ENCODE measurements around the gene HMGN3.

HMGN3 gene

DNA sequence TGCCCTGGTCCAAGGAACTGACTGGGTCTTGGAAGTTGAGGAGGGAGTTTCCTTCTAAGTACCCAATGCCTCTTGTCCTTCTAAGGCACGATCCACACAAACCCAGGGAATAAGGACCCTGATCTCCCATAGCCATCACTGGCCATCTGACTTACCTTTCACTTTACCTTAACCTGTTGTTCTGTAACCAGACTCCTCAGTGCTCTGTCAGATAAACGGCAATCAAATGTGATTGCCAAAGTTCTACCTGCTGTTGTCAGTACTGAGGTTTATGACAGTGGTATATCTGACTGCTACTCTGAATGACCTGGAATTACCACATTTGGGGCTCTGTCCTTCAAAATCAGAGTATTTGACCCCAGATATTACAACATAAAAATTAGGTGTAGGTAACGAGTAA is 49.8 kb downstream of the HMGN3 start:
- no peak for DNase-seq (ENCODE audit: low read depth in 2 of 2)

DNA sequence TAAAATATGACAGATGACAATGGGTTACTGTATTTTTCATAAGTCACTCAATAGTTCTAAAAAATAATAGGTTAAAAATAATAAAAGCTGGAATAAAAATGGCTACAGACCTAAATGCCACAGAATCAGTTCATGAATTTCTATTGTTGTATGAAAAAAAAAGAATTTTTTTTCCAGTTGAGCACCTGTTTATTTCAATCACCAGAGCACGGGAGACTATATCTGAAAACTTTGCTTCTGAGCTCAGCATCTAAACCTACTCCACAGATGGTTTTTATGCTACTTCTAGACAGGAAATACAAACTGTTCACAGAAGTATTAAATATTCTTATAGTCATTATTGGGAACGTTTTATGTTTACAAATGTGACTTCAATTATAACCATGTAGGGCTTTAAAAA is 50.4 kb downstream of the HMGN3 start:
- no peak for DNase-seq (ENCODE audit: low read depth in 2 of 2)

DNA sequence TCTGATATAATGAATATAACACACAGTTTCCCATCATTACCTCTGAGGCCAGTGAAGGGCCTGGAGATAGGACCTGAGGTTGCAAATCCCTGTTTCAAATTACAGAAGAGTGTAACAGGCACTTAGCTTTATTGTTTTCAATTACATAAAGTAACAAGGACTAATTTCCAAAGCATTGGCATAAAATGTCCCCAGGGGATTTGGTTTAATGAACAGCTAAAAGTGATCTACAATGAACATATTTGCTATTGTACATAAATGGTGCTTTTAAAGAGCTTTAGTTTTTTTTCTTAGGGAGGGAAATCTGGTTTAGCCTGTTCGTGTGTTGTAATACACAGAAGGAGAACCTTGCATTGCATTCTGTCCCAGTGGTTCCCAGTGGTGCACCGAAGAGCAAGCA is 54.4 kb downstream of the HMGN3 start:
- DNase-seq (ENCODE audit: low read depth in 2 of 2): no peak

DNA sequence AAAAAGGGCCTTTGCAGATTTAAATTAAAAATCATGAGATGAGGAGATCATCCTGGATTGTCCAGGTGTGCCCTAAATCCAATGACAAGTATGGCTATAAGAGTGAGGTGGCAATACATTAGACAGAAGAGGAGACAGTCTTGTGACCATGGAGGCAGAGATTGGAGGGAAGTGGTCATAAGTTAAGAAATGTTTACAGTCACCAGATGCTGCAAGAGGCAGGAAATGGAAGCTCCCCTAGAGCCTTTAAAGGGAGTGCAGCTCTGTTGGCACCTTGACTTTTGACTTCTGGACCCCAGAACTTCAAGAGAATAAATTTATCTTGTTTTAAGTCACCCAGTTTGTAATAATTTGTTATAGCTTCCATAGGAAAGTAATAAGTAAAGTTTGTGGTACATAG is 61.1 kb downstream of the HMGN3 start:
- DNase-seq (ENCODE audit: low read depth in 2 of 2): no peak

DNA sequence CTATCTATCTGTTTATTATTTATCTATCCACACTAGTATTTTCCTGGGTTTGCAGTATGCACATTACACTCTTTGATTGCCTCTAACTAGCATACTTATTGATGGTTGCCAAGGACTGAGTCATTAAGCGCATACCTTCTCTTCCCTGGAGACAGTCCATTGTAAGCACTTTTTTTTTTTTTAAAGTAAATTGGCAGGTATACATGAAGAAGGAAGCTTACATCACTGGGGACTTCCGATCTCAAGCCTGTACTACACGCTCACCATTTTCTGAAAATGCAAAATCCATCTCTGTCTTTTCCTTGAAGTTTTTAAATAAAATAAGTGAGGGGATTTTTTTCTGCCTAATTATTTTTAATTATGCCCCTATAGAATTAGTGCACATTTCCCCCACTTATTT is 63.5 kb downstream of the HMGN3 start:
- peak; percentile 18 to 32 for DNase-seq (ENCODE audit: low read depth in 2 of 2)

DNA sequence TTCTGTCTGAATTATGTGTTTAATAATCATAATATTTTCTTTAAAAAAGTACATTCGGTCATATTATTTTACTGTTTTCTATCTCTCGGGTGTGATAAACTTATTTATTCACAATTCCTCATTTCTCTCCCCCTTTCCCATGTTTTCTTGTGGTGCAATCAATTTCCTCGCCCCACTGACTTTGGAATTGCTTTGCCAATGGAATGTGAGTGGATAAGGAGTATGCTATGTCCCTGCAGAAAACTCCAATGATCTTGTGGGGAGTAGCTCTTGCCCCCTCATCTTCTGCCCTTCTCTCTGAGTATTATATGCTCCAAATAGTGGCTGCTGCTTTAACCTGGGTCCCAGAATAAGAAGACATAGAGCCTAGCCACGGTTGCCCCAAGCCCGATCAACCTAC is 64.1 kb downstream of the HMGN3 start:
- no peak for DNase-seq (ENCODE audit: low read depth in 2 of 2)

DNA sequence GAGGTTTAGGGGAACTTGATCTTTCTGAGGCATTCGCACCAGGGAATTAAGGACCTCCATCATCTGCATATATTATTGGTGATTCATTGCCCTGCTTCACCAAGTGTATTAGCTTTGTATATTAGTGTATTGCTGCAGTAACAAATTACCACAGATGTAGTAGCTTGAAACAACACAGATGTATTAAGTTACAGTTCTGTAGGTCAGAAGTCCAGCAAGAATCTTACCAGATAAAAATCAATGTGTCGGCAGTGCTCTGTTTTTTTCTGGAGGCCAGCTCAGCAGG is 65.8 kb downstream of the HMGN3 start:
- DNase-seq (ENCODE audit: low read depth in 2 of 2): peak; percentile 24 to 38

DNA sequence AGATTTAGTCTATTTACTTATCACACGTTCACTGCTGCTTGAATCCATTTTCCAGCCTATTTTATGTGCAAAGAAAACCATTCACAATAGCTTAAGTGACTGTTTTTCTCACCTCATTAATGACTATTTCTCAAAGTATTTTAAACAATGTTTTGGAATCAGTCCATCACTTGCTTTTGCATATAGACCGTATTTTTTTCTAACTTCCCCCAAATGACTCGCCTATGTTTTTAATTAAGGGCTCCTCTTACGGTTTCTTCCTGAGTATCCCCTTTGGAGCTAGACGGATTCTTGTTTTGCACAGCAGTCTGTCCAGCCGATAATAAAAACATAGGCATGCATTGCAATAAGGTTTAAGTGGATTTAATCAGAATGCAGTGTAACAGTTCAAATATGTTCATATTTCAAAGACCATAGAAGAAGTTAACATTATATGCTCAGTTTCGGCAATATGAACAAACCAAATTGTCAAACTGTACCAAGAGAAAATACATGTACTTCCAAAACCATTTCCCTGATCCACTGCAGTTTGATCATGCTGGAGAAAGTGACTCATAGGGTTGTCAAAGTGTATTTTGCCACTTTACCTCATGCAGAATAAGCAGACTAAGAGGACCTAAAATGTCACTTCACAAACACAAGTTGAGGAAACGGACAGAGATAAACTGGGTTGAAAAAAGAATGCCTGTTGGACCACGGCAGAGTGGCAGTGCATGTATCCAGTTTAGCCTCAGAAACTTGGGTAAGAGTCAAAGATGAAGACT is 66.4 kb downstream of the HMGN3 start:
- DNase-seq (ENCODE audit: low read depth in 2 of 2): peak; percentile 50 to 54

DNA sequence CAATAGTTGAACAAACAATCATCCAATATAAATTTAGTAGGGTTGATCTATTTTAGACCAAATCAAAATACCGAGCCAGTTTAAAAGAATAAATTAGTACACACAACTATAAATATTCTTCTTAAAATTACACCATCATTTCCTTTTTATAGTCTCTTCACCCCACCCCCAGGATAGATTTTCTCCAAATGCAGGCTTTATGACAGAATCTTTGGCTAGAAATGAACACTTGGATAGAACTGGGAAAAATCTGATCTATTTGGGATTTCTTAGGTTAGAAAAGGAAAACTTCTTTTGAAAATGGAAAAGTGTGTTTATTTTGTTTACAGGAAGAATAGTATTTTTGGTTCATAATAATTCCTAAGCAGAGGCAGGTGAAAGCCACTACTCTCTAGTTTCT is 74.6 kb downstream of the HMGN3 start:
- no peak for DNase-seq (ENCODE audit: low read depth in 2 of 2)

DNA sequence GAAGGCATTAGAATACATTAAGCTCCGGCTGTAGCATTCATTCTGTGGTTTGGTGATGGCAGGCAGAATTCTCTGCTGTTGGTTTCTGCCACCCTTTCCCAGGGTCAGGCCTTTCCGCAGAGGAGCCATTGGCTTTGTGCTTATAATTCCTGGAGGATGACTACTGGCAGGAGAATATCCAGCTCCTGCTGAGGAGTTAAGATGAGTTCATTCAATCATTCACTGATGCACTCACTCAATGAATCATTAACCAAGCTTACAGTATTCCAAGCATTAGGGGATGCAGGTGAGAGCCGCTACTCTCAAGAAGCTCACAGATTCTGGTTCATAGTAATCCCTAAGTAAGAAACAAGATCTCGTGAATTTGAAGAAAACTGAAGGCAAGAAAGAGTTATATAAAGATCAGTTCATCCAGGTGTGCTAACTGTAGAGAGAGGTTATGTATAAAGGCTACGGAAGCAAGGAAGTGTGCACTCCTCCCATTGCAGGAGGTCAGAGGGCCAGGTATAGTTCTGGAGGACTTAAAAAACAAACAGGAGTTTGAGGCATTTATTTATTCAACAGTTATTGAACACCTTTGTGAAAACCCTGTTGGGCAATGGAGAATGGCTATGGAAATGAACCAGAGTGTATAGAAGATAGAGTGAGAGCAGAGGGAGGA is 75.5 kb downstream of the HMGN3 start:
- DNase-seq (ENCODE audit: low read depth in 2 of 2): no peak

DNA sequence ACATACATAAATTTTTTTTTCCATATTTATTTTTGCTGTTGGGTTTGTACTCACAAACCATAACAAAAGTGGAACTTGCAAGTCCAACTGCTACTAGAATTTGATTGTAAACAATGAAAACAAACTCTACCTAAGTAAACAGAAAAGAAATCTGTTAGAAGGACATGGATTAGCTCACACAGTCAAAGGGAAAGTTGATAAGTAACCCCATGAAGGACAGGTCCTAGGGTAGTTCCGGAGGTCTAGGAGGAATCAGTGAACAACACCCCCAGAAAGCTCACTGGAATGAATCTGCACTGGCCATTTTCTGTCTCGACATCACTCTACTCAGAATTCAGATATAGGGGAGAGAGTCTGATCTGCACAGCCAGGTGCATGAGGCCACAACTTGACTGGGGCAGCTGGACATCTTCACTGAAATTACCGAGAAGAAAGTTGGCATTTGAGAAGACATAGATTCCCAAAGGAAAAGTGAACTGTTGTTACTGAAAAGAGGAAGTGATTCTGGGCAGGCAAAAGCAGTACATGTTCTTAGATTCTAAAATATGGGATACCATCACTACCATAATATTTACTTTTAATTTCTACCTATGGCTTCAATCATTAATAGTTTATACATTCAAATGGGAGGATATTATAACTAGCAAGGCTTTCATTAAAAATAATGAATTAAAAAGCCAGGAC is 76.4 kb downstream of the HMGN3 start:
- no peak for DNase-seq (ENCODE audit: low read depth in 2 of 2)

DNA sequence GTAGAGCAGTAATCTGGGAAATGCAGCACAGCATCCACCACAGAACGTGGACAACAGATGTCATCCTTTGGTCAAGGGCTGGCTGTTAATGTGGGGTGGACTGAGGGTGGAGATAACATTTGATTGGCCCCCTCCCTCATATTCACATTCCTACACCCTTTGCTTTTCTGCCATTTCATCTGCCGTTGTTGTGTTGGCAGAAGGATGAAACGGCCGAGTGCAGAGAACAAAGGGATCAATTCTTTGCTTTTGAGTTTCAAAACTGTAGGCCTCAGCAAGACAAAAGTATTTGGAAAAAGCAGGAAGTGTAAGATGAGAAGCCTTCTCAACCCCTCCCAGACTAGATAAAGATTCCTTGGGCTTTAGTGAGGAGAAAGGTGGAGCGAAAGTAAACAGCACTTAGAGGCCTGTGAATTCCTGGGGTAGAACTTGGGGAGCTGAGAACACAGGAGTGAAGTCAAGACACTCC is 82.2 kb downstream of the HMGN3 start:
- no peak for DNase-seq (ENCODE audit: low read depth in 2 of 2)

Data from fibroblast of skin of left biceps (primary cell).